Measurements from ENCODE around the gene GJA3.

The GJA3 gene

DNA sequence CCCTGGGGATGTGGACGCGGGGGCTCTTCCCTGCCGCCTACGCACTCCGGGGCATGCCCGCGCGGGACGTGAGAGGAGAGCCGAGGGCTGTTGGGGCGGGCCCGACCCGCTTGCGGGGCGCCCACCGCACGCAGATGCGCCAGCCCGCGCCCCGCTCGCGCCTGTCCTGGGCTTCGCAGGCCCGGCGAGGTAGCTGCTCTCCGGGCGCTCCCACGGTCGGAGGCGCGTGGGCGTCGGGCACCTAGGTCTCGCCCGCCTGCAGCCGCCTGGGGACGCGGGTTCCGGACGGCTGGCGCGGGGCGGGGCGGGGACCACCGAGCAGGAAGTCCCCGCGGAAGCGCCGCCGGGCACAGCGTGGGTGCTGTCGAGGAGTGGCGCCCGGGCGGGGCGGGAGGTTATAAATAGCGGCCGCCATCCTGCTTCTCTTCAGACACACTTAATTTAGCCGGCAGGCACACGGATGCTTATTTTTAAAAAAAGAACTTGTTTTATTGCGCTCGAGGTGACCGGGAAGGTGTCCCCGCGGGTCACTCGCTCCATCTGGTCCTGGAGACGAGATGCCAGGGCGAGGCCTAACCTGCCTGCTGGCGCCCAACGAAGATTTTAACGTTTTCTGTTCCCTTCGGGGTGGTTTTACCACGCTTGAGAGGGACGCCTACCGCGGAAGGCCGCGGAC, 561 bp upstream of the GJA3 start:
- Histone ChIP-seq H3F3A (ENCODE audit: control insufficient read depth, insufficient read depth) (0 out of 2 replicates have a peak, but pooled peaks cover 3% of the 10 kb centered on the region), H4K20me1 (ENCODE audit: control insufficient read depth, insufficient read depth, low read depth, low read length) (peaks cover 4% of the 10 kb centered on the region; the same call in 1 of the 2 replicates), H3K4me3 (ENCODE audit: low read length) (peak overlapping the region; percentile 49), H3K79me2 (ENCODE audit: control insufficient read depth, low read length) (no peaks in the 10 kb centered on the region), H3K4me2 (ENCODE audit: low read length) (peak overlapping the region; percentile 59), H3K27me3 (ENCODE audit: control insufficient read depth, low read length) (peaks cover 59% of the 10 kb centered on the region), H3K9me2 (replicated peaks; ENCODE audit: control insufficient read depth, low read length) (no peaks in the 10 kb centered on the region), H3K36me3 (ENCODE audit: control insufficient read depth, low read length) (no peaks in the 10 kb centered on the region), H3K27ac (ENCODE audit: low read depth, low read length) (no peak overlapping the region), H3K4me1 (ENCODE audit: control insufficient read depth, low read length) (peaks cover 12% of the 10 kb centered on the region), H3K9me3 (ENCODE audit: control insufficient read depth, insufficient read depth, low read length) (no peaks in the 10 kb centered on the region)
- TF ChIP-seq EZH2phosphoT487 (IDR thresholded peaks at IDR 0.05; ENCODE audit: borderline replicate concordance, low read length): 0 out of 2 replicates have a peak, but pooled peaks have one; percentile 40
- TF ChIP-seq CTCF (IDR thresholded peaks at IDR 0.05; ENCODE audit: low read depth, low read length, poor library complexity, severe bottlenecking): no peak

DNA sequence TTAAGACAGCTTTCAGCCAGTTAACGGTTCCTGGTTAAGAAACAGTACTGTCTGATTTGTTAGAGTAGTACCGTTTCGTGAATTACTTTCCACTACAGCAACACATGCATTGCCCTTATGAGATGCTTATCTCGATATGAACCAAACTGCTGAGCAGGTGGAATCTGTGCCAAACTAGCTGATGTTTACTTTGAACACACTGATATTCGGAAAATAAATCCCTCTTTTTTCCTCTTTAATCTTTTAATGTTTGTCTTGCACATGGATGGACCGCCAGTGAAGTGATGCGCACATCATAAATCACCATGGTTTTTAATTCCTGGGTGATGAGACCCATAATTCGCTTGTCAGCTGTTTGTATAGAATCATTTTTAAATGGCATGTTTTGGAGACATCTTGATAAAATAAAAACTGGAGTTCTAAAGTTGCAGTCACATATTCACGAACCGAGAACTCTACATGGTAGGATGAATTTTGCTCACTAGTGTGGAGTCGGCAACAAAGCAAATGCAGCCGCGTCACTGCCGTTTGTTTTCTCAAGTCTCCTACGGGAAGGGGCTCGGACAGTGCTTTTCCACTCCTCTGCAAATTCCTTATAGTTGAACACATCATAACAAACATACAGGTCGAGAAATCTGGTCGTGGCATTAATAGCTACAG, 1.1 kb downstream of the GJA3 start:
- Histone ChIP-seq H3K4me3 (ENCODE audit: low read length) (no peak overlapping the region), H3K27me3 (ENCODE audit: control insufficient read depth, low read length) (peaks cover 53% of the 10 kb centered on the region), H3K9me2 (replicated peaks; ENCODE audit: control insufficient read depth, low read length) (no peaks in the 10 kb centered on the region), H3K4me2 (ENCODE audit: low read length) (no peak overlapping the region), H3K79me2 (ENCODE audit: control insufficient read depth, low read length) (no peaks in the 10 kb centered on the region), H4K20me1 (ENCODE audit: control insufficient read depth, insufficient read depth, low read depth, low read length) (peaks cover 4% of the 10 kb centered on the region; the same call in 1 of the 2 replicates), H3K27ac (ENCODE audit: low read depth, low read length) (no peak overlapping the region), H3K4me1 (ENCODE audit: control insufficient read depth, low read length) (peaks cover 12% of the 10 kb centered on the region), H3F3A (ENCODE audit: control insufficient read depth, insufficient read depth) (0 out of 2 replicates have a peak, but pooled peaks cover 3% of the 10 kb centered on the region), H3K36me3 (ENCODE audit: control insufficient read depth, low read length) (no peaks in the 10 kb centered on the region), H3K9me3 (ENCODE audit: control insufficient read depth, insufficient read depth, low read length) (no peaks in the 10 kb centered on the region)
- TF ChIP-seq CTCF (IDR thresholded peaks at IDR 0.05; ENCODE audit: low read depth, low read length, poor library complexity, severe bottlenecking): no peak
- peak; percentile 60; the same call in 1 of the 2 replicates for TF ChIP-seq EZH2phosphoT487 (IDR thresholded peaks at IDR 0.05; ENCODE audit: borderline replicate concordance, low read length)

DNA sequence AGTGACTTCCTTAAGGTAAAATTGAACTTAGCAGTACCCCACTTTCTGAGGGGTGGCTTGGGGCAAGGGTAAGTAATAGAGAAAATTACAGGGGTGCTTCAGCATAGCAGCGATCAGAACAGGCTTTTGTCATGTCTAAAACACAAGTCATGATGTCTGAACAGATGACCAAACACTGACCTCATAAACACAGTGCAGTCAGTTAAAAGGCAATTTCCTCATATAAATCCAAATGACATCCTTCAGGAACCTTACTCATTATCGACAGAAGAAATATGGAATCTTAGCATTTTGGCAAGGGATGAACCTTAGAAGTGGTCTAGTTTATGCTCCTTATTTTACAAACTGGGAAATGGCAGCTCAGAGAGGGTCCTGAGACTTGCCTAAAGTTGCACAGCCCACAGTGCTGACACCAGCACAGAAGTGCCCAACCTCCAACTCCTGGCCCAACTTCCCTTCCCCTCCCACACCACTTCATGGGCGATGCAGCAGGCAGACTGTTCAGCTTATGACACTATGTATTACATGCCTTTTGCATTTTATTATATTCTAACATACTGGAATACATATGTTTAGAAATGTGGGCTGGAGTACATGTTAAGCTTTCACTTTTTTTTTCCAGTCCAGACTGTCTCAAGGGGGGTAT, 3.6 kb downstream of the GJA3 start:
- H3K9me2 ChIP-seq (replicated peaks; ENCODE audit: control insufficient read depth, low read length): no peaks in the 10 kb centered on the region
- no peaks in the 10 kb centered on the region for H3K36me3 ChIP-seq (ENCODE audit: control insufficient read depth, low read length)
- H3K9me3 ChIP-seq (ENCODE audit: control insufficient read depth, insufficient read depth, low read length): no peaks in the 10 kb centered on the region
- H3F3A ChIP-seq (ENCODE audit: control insufficient read depth, insufficient read depth): 0 out of 2 replicates have a peak, but pooled peaks cover 3% of the 10 kb centered on the region
- no peak for TF ChIP-seq CTCF (IDR thresholded peaks at IDR 0.05; ENCODE audit: low read depth, low read length, poor library complexity, severe bottlenecking)
- TF ChIP-seq EZH2phosphoT487 (IDR thresholded peaks at IDR 0.05; ENCODE audit: borderline replicate concordance, low read length): no peak
- peaks cover 12% of the 10 kb centered on the region for H3K4me1 ChIP-seq (ENCODE audit: control insufficient read depth, low read length)
- H3K4me2 ChIP-seq (ENCODE audit: low read length): no peak overlapping the region
- no peak overlapping the region for H3K4me3 ChIP-seq (ENCODE audit: low read length)
- peaks cover 4% of the 10 kb centered on the region; the same call in 1 of the 2 replicates for H4K20me1 ChIP-seq (ENCODE audit: control insufficient read depth, insufficient read depth, low read depth, low read length)
- H3K27ac ChIP-seq (ENCODE audit: low read depth, low read length): no peak overlapping the region
- H3K79me2 ChIP-seq (ENCODE audit: control insufficient read depth, low read length): no peaks in the 10 kb centered on the region
- H3K27me3 ChIP-seq (ENCODE audit: control insufficient read depth, low read length): peaks cover 42% of the 10 kb centered on the region

Measured in DOHH2 (cell line).